ENCODE data around the gene NDUFAF2.

The NDUFAF2 gene

DNA sequence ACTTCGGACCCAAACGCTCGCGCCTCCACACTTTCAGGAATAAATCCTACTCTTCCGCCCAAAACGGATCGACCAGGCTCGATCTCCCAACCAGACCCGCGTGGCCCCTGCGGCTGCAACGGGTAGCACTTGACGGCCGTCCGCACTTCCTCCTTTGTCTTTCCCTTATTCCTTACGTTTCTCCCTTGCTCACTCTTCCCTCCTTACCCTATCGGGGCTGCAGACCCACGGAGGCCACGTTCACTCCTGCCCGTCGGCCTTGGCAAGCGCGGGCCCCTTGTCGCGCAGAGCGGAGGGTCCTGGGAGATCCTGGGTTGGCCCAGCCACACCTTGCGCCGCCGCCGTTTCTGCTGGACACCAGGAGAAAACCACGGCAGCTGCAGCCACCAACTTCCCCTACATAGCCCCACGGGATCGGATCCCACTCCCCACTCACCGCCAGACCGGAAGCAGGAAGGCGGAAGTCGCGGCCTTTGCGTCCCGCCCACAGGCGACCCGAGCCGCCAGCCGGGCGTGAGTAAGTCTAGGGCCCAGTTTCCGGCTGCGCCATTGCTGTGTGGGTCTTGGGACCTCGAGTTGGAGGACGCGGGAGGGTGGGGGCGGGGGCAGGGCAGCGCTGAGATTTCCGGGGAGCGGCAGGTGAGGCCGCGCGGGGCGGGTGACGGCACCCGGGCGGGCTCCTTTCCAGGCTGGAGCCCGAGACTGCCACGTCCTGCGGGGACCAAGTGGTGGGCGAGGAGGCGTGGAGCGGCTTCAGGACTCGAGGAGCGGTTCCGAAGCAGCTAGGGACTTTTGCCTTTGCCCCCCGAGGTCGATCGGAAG, 217.2 kb downstream of the NDUFAF2 start, which contains the start of gene SMIM15:
Gene SMIM15 (minus strand): TSS at position 459 of the 822 bp plus-strand sequence. CDS start 2,297 bp downstream, outside the sequence.
- Mint-ChIP-seq H3K27me3 (ENCODE audit: low read depth, poor library complexity) (no peaks in the 10 kb centered on the region), H3K36me3 (ENCODE audit: low read depth) (peaks cover 58% of the 10 kb centered on the region), H3K4me3 (peak within 1 kb of the TSS; percentile 96), H3K27ac (peak within 1 kb of the TSS; percentile 99), H3K9me3 (peaks cover 15% of the 10 kb centered on the region), H3K4me1 (peaks cover 46% of the 10 kb centered on the region)
- DNase-seq, result peak; percentile 85
- TF ChIP-seq, protein P1, sequence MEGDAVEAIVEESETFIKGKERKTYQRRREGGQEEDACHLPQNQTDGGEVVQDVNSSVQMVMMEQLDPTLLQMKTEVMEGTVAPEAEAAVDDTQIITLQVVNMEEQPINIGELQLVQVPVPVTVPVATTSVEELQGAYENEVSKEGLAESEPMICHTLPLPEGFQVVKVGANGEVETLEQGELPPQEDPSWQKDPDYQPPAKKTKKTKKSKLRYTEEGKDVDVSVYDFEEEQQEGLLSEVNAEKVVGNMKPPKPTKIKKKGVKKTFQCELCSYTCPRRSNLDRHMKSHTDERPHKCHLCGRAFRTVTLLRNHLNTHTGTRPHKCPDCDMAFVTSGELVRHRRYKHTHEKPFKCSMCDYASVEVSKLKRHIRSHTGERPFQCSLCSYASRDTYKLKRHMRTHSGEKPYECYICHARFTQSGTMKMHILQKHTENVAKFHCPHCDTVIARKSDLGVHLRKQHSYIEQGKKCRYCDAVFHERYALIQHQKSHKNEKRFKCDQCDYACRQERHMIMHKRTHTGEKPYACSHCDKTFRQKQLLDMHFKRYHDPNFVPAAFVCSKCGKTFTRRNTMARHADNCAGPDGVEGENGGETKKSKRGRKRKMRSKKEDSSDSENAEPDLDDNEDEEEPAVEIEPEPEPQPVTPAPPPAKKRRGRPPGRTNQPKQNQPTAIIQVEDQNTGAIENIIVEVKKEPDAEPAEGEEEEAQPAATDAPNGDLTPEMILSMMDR (IDR thresholded peaks at IDR 0.05), result no peak

DNA sequence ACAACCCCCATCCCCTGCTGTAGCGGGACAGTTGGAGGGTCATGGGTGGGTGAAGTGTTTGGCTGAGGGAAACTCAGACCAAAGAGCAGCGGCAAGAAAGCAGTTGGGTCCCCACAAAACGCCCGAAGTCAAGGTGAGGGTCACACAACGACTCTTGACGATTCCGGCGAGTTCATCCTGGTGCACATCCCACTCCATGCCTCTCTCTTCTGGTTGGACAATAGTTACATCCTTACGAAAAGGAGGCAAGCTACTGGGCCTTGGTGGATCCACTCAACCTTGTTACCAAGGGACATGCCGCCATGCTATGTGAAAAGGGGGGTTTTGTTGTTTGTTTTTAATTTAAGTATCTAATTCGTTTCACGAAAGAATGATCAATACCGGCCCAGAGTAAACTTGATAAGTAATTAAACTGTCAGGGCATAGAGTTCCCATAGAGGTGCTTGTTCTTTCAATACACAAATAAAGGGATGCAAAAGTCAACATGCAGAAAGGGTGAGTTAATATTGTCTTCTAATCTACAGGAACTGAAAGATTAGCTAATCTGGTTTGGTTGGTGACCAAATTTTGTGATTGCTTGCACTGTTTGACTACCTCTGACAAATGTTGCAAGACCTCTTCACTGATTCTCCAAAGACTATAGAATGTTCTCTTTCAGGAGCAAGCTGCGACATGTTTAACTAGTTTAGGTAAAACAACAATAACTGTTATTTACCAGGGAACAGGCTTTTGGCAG, 218.0 kb downstream of the NDUFAF2 start:
- Mint-ChIP-seq H3K27me3 (ENCODE audit: low read depth, poor library complexity) (no peaks in the 10 kb centered on the region), H3K27ac (peak overlapping the region; percentile 98), H3K36me3 (ENCODE audit: low read depth) (peaks cover 54% of the 10 kb centered on the region), H3K4me1 (peaks cover 46% of the 10 kb centered on the region), H3K4me3 (peak overlapping the region; percentile 96), H3K9me3 (peaks cover 15% of the 10 kb centered on the region)
- TF ChIP-seq, protein P1 (IDR thresholded peaks at IDR 0.05), result no peak
- DNase-seq, result no peak

DNA sequence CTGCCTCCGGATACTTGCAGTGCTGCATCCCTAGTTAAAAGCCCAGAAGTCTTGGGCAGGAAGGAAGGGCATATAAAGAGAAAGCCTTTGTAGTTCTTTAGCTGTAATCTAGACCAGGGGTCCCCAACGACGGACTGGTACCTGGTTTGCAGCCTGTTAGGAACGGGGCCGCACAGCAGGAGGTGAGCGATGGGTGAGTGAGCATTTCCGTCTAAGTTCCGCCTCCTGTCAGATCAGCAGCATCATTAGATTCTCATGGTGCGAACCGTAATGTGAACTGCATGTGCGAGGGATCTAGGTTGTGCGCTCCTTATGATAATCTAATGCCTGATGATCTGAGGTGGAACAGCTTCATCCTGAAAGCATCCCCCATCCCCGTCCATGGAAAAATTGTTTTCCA, 218.9 kb downstream of the NDUFAF2 start:
- H3K36me3 Mint-ChIP-seq (ENCODE audit: low read depth), result peaks cover 48% of the 10 kb centered on the region
- H3K27ac Mint-ChIP-seq, result no peak overlapping the region
- peak overlapping the region; percentile 96 for H3K4me3 Mint-ChIP-seq
- peaks cover 15% of the 10 kb centered on the region for H3K9me3 Mint-ChIP-seq
- TF ChIP-seq, protein P1 (IDR thresholded peaks at IDR 0.05), result no peak
- no peaks in the 10 kb centered on the region for H3K27me3 Mint-ChIP-seq (ENCODE audit: low read depth, poor library complexity)
- peaks cover 42% of the 10 kb centered on the region for H3K4me1 Mint-ChIP-seq
- DNase-seq, result no peak

DNA sequence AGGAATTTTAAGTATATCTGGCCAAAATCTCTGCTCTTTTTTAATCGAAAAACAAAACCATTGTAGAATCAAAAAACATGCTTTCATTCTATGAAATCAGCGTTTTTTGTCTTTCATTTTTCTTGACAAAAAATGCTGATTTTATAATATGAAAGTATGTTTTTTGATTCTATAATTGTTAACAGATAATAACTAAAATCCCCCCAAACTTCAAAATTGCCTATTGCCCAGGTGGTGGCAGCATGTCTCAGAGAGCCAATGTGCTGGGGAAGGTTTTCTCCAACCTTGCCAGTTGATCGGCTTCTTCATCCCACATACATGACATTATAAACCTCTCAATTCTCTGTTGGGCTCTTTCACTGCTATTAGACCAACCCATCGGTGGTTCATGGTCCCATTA, 222.4 kb downstream of the NDUFAF2 start:
- Mint-ChIP-seq H3K4me1 (peaks cover 11% of the 10 kb centered on the region), H3K4me3 (no peak overlapping the region), H3K27me3 (ENCODE audit: low read depth, poor library complexity) (no peaks in the 10 kb centered on the region), H3K36me3 (ENCODE audit: low read depth) (peaks cover 28% of the 10 kb centered on the region), H3K9me3 (peaks cover 15% of the 10 kb centered on the region), H3K27ac (no peak overlapping the region)
- TF ChIP-seq, protein P1 (IDR thresholded peaks at IDR 0.05), result no peak
- DNase-seq, result no peak

DNA sequence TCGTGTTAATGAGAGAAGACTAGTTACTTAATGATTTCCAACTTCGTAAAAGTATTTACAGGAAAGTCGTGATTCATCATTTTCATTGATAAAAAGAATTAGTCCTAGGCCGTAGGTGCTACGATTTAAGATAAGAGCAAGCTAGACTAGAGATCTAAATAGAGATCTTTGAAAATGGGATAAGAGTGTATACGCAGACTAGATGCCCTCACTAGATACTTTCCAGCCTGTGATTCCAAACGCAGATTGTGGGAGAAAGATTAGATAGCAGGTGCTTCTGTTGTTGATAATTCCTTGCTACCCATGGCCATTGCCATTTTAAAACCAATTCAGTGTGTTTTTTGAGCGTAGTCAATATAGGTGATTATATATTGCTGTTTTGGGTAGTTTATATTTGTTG, 223.9 kb downstream of the NDUFAF2 start:
- Mint-ChIP-seq H3K27ac (no peak overlapping the region), H3K36me3 (ENCODE audit: low read depth) (peaks cover 15% of the 10 kb centered on the region), H3K9me3 (peaks cover 9% of the 10 kb centered on the region), H3K4me1 (no peaks in the 10 kb centered on the region), H3K27me3 (ENCODE audit: low read depth, poor library complexity) (no peaks in the 10 kb centered on the region), H3K4me3 (no peak overlapping the region)
- DNase-seq, result no peak
- TF ChIP-seq, protein P1 (IDR thresholded peaks at IDR 0.05), result no peak
